HG03469 (cell line): ENCODE data around the gene KIF24.
"Not testable (repeated sequence)": the region's sequence is repeated elsewhere in the genome, so short reads cannot be mapped to it uniquely, and the experiment has no call there.

Experiments
- ATAC-seq: cut with Tn5 transposase; IDR thresholded peaks from one replicate; pipeline ENCODE4 v1.9.1; 2021; ENCODE audit warnings: mild to moderate bottlenecking, moderate library complexity, moderate number of reproducible peaks; ENCODE audit not compliant: unreplicated experiment

Gene KIF24

DNA sequence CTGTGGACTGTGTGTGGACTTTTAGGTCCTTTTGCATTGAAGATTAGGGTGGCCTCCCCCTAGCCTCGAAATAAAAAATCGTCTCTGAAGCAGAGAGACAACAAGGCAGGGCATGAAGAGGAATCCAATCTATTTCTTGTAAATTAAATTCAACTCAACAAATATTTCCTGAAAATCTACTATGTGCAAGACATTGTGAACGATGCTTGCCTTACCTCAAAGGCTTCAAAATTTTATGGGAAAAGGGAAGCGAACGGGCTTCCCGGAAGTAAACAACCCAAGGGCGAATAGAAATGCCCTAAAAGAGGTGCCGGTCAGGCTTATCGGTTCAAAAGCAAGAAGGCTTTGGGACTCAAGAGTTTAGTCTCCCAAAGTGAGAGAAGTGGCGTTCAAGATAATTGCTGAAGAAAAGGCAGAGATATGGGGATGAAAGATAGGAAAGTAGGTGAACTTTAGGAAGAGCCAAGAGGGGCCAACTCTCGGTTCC, 525 bp downstream of the KIF24 start:
- ATAC-seq, result no peak

DNA sequence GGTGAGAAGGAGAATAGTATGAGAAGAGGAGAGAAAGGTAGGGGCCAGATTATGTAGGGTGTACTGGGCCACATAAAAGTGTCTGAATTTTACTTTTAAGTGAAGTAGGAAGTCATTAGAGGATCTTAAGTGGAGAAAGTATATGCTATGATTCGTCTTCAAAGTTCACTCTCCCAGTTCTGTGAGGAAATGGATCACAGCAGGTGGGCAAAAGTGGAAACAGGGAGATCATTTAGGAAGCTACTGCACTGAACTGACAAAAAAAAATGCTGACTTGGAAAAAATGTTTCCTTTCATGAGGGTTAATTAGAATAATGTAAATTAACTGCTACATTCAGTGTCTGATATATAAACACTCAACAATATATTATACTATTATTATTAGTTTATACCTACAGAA, 2.4 kb downstream of the KIF24 start:
- ATAC-seq, result no peak

DNA sequence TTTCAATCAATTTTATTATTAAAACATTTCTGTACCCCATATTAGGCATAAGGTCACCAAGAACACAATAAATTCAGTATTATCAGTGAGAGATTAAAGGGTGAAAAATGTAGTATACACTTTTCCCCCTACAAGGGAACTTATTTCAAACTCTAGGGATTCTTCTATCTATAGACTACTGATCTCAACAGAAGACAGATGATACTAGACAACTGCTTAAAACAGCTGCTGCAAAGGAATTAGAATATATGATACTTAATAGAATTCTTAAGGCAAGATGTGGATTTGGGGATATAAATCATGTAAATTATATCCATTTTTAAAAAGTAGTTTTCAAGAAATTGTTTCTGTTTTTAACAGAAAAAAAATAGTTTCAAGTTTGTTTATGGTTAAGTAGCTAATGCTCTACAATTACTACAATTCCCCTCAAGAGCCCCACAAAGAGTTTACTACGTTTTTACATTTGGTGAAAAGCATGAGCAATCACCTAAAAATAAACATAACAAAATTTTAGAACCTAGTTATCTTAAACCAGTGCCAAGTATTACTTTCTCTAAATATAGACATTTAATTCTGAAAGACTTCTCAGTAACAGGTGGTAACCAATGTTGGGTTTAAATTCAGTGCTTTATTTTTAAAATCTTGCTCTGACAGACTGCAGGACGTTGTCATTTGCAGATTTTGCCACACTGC, 6.0 kb downstream of the KIF24 start:
- no peak for ATAC-seq

DNA sequence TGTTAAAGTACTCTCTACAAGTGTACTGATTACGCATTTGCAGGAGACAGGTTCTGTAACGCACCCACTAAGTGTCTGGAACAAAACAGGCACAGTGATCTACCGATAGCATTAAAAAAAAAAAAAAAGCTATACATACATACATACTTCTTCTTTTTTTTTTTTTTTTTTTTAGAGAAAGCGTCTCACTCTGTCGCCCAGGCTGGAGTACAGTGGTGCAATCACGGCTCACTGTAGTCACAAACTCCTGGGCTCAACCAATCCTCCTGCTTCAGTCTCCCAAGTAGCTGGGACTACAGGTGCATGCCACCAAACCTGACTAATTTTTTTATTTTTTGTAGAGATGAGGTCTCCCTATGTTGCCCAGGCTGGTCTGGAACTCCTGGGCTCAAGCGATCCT, 7.6 kb downstream of the KIF24 start:
- ATAC-seq, result no peak

DNA sequence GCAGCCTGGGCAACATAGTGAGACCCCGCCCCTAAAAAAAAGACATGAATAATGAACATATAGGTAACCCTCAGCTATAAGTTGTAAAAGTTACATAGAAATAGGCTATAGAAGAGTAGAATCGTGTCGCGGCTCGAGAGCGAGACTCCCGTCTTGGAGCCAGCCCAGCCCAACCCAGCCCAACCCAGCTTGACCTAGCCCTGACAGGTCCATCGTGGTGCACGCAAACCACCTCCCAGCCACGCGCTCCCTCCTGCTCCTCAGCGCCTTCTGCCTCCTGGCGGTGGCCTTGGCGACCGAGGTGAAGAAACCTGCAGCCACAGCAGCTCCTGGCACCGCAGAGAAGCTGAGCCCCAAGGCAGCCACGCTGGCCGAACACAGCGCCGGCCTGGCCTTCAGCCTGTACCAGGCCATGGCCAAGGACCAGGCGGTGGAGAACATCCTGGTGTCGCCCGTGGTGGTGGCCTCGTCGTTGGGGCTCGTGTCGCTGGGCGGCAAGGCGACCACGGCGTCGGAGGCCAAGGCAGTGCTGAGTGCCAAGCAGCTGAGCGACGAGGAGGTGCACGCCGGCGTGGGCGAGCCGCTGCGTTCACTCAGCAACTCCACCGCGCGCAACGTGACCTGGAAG, 10.8 kb downstream of the KIF24 start:
- ATAC-seq, result no peak

GRCh38 chr9:34317436-34317835, 11.6 kb downstream of the KIF24 start:
- ATAC-seq, result no peak

GRCh38 chr9:34311499-34312185, 17.4 kb downstream of the KIF24 start:
- no peak for ATAC-seq

- no peak for ATAC-seq
Observed at GRCh38 chr9:34310215-34310614, 18.9 kb downstream of the KIF24 start.

GRCh38 chr9:34308316-34308715, 20.8 kb downstream of the KIF24 start:
- ATAC-seq, result not testable (repeated sequence)

DNA sequence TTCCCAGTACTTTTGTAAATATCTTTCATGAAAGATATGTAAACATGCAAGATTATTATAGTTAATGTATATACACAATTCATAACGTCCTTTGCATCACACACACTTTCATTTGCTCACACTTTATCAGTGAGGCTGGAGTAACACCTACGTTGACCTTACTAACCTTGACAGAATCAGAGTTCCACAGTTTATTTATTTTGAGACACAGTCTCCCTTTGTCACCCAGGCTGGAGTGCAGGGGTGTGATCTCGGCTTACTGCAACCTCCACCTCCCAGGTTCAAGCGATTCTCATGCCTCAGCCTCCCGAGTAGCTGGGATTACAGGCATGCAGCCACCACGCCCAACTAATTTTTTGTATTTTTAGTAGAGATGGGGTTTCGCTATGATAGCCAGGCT, 28.0 kb downstream of the KIF24 start:
- ATAC-seq, result not testable (repeated sequence)

- ATAC-seq, result no peak
Observed at GRCh38 chr9:34292552-34292951, 36.5 kb downstream of the KIF24 start.

DNA sequence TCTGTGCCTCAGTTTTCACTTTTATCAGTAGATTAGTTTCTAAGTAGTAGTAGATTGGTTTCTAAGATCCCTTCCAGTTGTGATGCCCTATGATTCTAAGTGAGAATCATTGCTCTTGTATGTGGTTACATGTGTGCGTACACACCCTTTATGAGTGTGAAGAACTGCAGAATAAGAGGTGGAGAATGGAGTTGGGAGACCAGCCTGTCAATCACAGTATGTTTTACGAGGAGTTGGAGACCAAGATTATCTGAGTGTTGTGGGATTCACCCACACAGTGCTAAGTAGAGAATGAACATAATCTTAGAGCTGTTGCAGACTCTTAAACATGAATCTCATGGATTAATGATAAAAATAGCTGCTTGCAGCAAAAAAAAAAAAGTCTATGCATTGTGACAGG, 37.6 kb downstream of the KIF24 start:
- no peak for ATAC-seq

- ATAC-seq, result no peak
Observed at GRCh38 chr9:34291023-34291422, 38.0 kb downstream of the KIF24 start.

GRCh38 chr9:34289159-34289558, 39.9 kb downstream of the KIF24 start:
- no peak for ATAC-seq

DNA sequence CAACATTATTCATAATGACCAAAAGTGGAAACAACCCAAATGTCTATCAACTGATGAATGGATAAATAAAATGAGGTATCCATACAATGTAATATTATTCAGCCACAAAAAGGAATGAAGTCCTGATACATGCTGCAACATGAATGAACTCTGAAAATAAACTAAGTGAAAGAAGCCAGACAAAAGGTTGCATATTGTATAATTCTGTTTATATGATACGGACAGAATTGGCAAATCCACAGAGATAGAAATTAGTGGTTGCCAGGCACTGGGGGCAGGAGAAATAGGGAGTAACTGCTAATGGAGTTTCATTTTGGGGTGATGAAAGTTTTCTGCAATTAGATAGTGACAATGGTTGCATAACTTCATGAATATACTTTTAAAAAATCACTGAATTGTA, 47.0 kb downstream of the KIF24 start:
- ATAC-seq, result no peak

DNA sequence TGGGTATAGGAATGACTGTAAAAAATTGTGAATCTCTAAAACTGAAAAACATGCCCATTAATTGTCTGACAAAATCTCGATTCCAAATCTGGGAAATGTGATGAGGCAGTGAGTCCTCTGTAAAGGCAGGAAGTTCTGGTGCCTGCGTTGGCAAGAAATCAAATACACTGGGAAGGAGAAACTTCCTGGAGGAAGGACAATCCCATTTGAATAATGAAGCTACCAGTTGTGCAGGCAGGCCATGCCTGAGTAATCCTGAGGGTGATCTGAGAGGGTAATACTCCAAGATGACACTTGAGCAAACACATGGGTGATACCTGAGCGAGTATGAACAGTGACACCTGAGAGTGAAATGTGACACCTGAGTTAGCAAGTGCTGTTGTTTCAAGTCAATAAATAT, 49.7 kb downstream of the KIF24 start:
- ATAC-seq, result no peak
